ENCODE data around the gene ITM2C.

Gene ITM2C

GRCh38 chr2:230865766-230866755 lies 1.3 kb downstream of the ITM2C start:
- Histone ChIP-seq H3K4me3 (ENCODE audit: low read length in 2 of 2) (peak overlapping the region; percentile 86 to 90), H3K27me3 (ENCODE audit: control insufficient read depth in 2 of 2, insufficient read depth in 2 of 2, low read length in 2 of 2) (no peaks in the 10 kb centered on the region), H3K9me3 (ENCODE audit: control insufficient read depth in 2 of 2, low read length in 2 of 2) (no peaks in the 10 kb centered on the region), H3K27ac (ENCODE audit: low read depth in 2 of 2, low read length in 2 of 2) (peak overlapping the region; percentile 96 to 99), H3K4me1 (ENCODE audit: control insufficient read depth in 2 of 2, insufficient read depth in 2 of 2, low read length in 2 of 2) (peaks cover 53 to 54% of the 10 kb centered on the region in 2 donors), H3K9ac (ENCODE audit: low read depth in 1 of 2, low read length in 2 of 2) (peak overlapping the region; percentile 79 to 99), H3K36me3 (ENCODE audit: control insufficient read depth in 2 of 2, insufficient read depth in 2 of 2, low read length in 2 of 2) (peaks cover 2 to 10% of the 10 kb centered on the region in 2 donors)

GRCh38 chr2:230866756-230867523 lies 2.2 kb downstream of the ITM2C start:
- Histone ChIP-seq H3K9ac (ENCODE audit: low read depth in 1 of 2, low read length in 2 of 2) (peak overlapping the region; percentile 79 to 99), H3K4me1 (ENCODE audit: control insufficient read depth in 2 of 2, insufficient read depth in 2 of 2, low read length in 2 of 2) (peaks cover 62 to 63% of the 10 kb centered on the region in 2 donors), H3K4me3 (ENCODE audit: low read length in 2 of 2) (peak overlapping the region; percentile 86 to 90), H3K9me3 (ENCODE audit: control insufficient read depth in 2 of 2, low read length in 2 of 2) (no peaks in the 10 kb centered on the region), H3K27ac (ENCODE audit: low read depth in 2 of 2, low read length in 2 of 2) (peak overlapping the region; percentile 96 to 99), H3K27me3 (ENCODE audit: control insufficient read depth in 2 of 2, insufficient read depth in 2 of 2, low read length in 2 of 2) (no peaks in the 10 kb centered on the region), H3K36me3 (ENCODE audit: control insufficient read depth in 2 of 2, insufficient read depth in 2 of 2, low read length in 2 of 2) (peaks cover 2 to 10% of the 10 kb centered on the region in 2 donors)

- Histone ChIP-seq H3K4me3 (ENCODE audit: low read length in 2 of 2) (peak overlapping the region; percentile 20 to 37), H3K27ac (ENCODE audit: low read depth in 2 of 2, low read length in 2 of 2) (peak overlapping the region; percentile 91 to 95), H3K27me3 (ENCODE audit: control insufficient read depth in 2 of 2, insufficient read depth in 2 of 2, low read length in 2 of 2) (no peaks in the 10 kb centered on the region), H3K9me3 (ENCODE audit: control insufficient read depth in 2 of 2, low read length in 2 of 2) (no peaks in the 10 kb centered on the region), H3K36me3 (ENCODE audit: control insufficient read depth in 2 of 2, insufficient read depth in 2 of 2, low read length in 2 of 2) (peaks cover 2 to 14% of the 10 kb centered on the region in 2 donors), H3K4me1 (ENCODE audit: control insufficient read depth in 2 of 2, insufficient read depth in 2 of 2, low read length in 2 of 2) (peaks cover 76 to 77% of the 10 kb centered on the region in 2 donors), H3K9ac (ENCODE audit: low read depth in 1 of 2, low read length in 2 of 2) (peak overlapping the region in 1 of 2 donors; percentile 80)
Measured at GRCh38 chr2:230868161-230868946, 3.6 kb downstream of the ITM2C start.

GRCh38 chr2:230868947-230869913 lies 4.5 kb downstream of the ITM2C start:
- H3K9ac ChIP-seq (ENCODE audit: low read depth in 1 of 2, low read length in 2 of 2) = peak overlapping the region; percentile 72 to 80
- H3K27ac ChIP-seq (ENCODE audit: low read depth in 2 of 2, low read length in 2 of 2) = peak overlapping the region; percentile 91 to 95

GRCh38 chr2:230869914-230870543 lies 5.3 kb downstream of the ITM2C start:
- Histone ChIP-seq H3K4me1 (ENCODE audit: control insufficient read depth in 2 of 2, insufficient read depth in 2 of 2, low read length in 2 of 2) (peaks cover 87 to 88% of the 10 kb centered on the region in 2 donors), H3K9ac (ENCODE audit: low read depth in 1 of 2, low read length in 2 of 2) (peak overlapping the region; percentile 72 to 80), H3K27me3 (ENCODE audit: control insufficient read depth in 2 of 2, insufficient read depth in 2 of 2, low read length in 2 of 2) (no peaks in the 10 kb centered on the region), H3K36me3 (ENCODE audit: control insufficient read depth in 2 of 2, insufficient read depth in 2 of 2, low read length in 2 of 2) (peaks cover 18 to 29% of the 10 kb centered on the region in 2 donors), H3K9me3 (ENCODE audit: control insufficient read depth in 2 of 2, low read length in 2 of 2) (no peaks in the 10 kb centered on the region), H3K4me3 (ENCODE audit: low read length in 2 of 2) (peak overlapping the region; percentile 52 to 60), H3K27ac (ENCODE audit: low read depth in 2 of 2, low read length in 2 of 2) (peak overlapping the region; percentile 91 to 95)

More at GRCh38 chr2:230868947-230869913, 4.5 kb downstream of the ITM2C start:
- Histone ChIP-seq H3K4me3 (ENCODE audit: low read length in 2 of 2) (peak overlapping the region; percentile 49 to 52), H3K4me1 (ENCODE audit: control insufficient read depth in 2 of 2, insufficient read depth in 2 of 2, low read length in 2 of 2) (peaks cover 83% of the 10 kb centered on the region in 2 donors), H3K36me3 (ENCODE audit: control insufficient read depth in 2 of 2, insufficient read depth in 2 of 2, low read length in 2 of 2) (peaks cover 11 to 21% of the 10 kb centered on the region in 2 donors), H3K27me3 (ENCODE audit: control insufficient read depth in 2 of 2, insufficient read depth in 2 of 2, low read length in 2 of 2) (no peaks in the 10 kb centered on the region), H3K9me3 (ENCODE audit: control insufficient read depth in 2 of 2, low read length in 2 of 2) (no peaks in the 10 kb centered on the region)

GRCh38 chr2:230870544-230871360 lies 6.0 kb downstream of the ITM2C start:
- Histone ChIP-seq H3K4me1 (ENCODE audit: control insufficient read depth in 2 of 2, insufficient read depth in 2 of 2, low read length in 2 of 2) (peaks cover 94% of the 10 kb centered on the region in 2 donors), H3K27me3 (ENCODE audit: control insufficient read depth in 2 of 2, insufficient read depth in 2 of 2, low read length in 2 of 2) (no peaks in the 10 kb centered on the region), H3K9ac (ENCODE audit: low read depth in 1 of 2, low read length in 2 of 2) (peak overlapping the region; percentile 72 to 80), H3K4me3 (ENCODE audit: low read length in 2 of 2) (peak overlapping the region; percentile 52 to 60), H3K36me3 (ENCODE audit: control insufficient read depth in 2 of 2, insufficient read depth in 2 of 2, low read length in 2 of 2) (peaks cover 25 to 36% of the 10 kb centered on the region in 2 donors), H3K27ac (ENCODE audit: low read depth in 2 of 2, low read length in 2 of 2) (peak overlapping the region; percentile 91 to 95), H3K9me3 (ENCODE audit: control insufficient read depth in 2 of 2, low read length in 2 of 2) (no peaks in the 10 kb centered on the region)

GRCh38 chr2:230871361-230872150 lies 6.8 kb downstream of the ITM2C start:
- peak overlapping the region; percentile 91 to 95 for H3K27ac ChIP-seq (ENCODE audit: low read depth in 2 of 2, low read length in 2 of 2)
- peak overlapping the region; percentile 72 to 80 for H3K9ac ChIP-seq (ENCODE audit: low read depth in 1 of 2, low read length in 2 of 2)
- no peaks in the 10 kb centered on the region for H3K27me3 ChIP-seq (ENCODE audit: control insufficient read depth in 2 of 2, insufficient read depth in 2 of 2, low read length in 2 of 2)
- H3K36me3 ChIP-seq (ENCODE audit: control insufficient read depth in 2 of 2, insufficient read depth in 2 of 2, low read length in 2 of 2) = peaks cover 30 to 42% of the 10 kb centered on the region in 2 donors
- H3K4me3 ChIP-seq (ENCODE audit: low read length in 2 of 2) = peak overlapping the region; percentile 52 to 60
- peaks cover 92 to 96% of the 10 kb centered on the region in 2 donors for H3K4me1 ChIP-seq (ENCODE audit: control insufficient read depth in 2 of 2, insufficient read depth in 2 of 2, low read length in 2 of 2)
- no peaks in the 10 kb centered on the region for H3K9me3 ChIP-seq (ENCODE audit: control insufficient read depth in 2 of 2, low read length in 2 of 2)
